Activated CD4-positive, alpha-beta T cell treated with anti-CD3 and anti-CD28 coated beads, Interleukin-2, amount 50 U/mL, for 1 hour (primary cell): Measurements from ENCODE around the gene KCNK1.

Experiments
- DNase-seq: peaks from one replicate; pipeline ENCODE4 v3.0.0-alpha.2; 2020

The KCNK1 gene

GRCh38 chr1:233707880-233708815 lies 94.2 kb downstream of the KCNK1 start:
- DNase-seq: no peak

GRCh38 chr1:233710031-233710430 lies 96.1 kb downstream of the KCNK1 start:
- no peak for DNase-seq

GRCh38 chr1:233710507-233710906 lies 96.6 kb downstream of the KCNK1 start:
- DNase-seq: no peak

GRCh38 chr1:233714631-233715217 lies 100.8 kb downstream of the KCNK1 start:
- no peak for DNase-seq

GRCh38 chr1:233718057-233718456 lies 104.2 kb downstream of the KCNK1 start:
- DNase-seq: no peak

- no peak for DNase-seq
Measured at GRCh38 chr1:233719655-233720341, 105.9 kb downstream of the KCNK1 start.

GRCh38 chr1:233721004-233721595 lies 107.2 kb downstream of the KCNK1 start:
- no peak for DNase-seq
